Duodenal mucosa (tissue), 2 donors: ENCODE data around the gene MITF.

Experiments used
- H3K27ac ChIP-seq: one replicate; pipeline ENCODE4 v1.7.0; 2013; ENCODE audit warnings: low read depth, low read length
- H3K27me3 ChIP-seq, 2 donors: one replicate each; pipeline ENCODE4 v1.7.0; 2013; ENCODE audit warnings: low read length in 2 of 2, control low read depth in 1 of 2; ENCODE audit not compliant: insufficient read depth in 2 of 2, control insufficient read depth in 1 of 2
- H3K36me3 ChIP-seq, 2 donors: one replicate each; pipeline ENCODE4 v1.7.0; 2013; ENCODE audit warnings: low read length in 2 of 2, control low read depth in 1 of 2; ENCODE audit not compliant: insufficient read depth in 2 of 2, control insufficient read depth in 1 of 2
- H3K4me1 ChIP-seq, 2 donors: one replicate each; pipeline ENCODE4 v1.7.0; 2013; ENCODE audit warnings: low read length in 2 of 2, control low read depth in 1 of 2; ENCODE audit not compliant: insufficient read depth in 2 of 2, control insufficient read depth in 1 of 2
- H3K4me3 ChIP-seq, 2 donors: one replicate each; pipeline ENCODE4 v1.7.0; 2013; ENCODE audit warnings: low read length in 2 of 2, low read depth in 1 of 2
- H3K9ac ChIP-seq, 2 donors: one replicate each; pipeline ENCODE4 v1.7.0; 2013; ENCODE audit warnings: low read length in 2 of 2, low read depth in 1 of 2
- H3K9me3 ChIP-seq, 2 donors: one replicate each; pipeline ENCODE4 v1.7.0; 2013; ENCODE audit warnings: low read length in 2 of 2, control low read depth in 1 of 2; ENCODE audit not compliant: control insufficient read depth in 1 of 2

Gene MITF

DNA sequence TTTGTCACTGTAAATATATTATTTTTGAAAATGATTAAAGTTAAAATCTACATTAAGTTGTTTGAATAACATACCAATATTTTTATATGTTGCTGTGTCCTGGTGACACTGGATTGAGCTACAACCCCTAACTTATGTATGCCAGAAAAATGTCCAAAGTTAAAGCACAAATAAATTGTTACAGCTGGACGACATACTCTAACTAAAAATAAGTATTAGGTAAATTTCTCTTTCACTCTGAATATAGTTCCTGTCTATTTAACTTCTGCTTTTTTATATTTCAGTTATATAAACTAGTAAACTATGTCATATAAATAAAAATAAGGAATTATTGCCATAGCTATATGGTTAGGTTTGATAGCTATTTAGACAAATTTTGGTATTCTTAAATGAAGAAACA lies 141.8 kb downstream of the MITF start:
- no peak overlapping the region for H3K4me3 ChIP-seq
- H3K4me1 ChIP-seq = no peaks in the 10 kb centered on the region
- H3K9me3 ChIP-seq = no peaks in the 10 kb centered on the region
- no peak overlapping the region for H3K9ac ChIP-seq
- no peaks in the 10 kb centered on the region for H3K27me3 ChIP-seq
- H3K36me3 ChIP-seq = no peaks in the 10 kb centered on the region
- H3K27ac ChIP-seq = no peak overlapping the region

DNA sequence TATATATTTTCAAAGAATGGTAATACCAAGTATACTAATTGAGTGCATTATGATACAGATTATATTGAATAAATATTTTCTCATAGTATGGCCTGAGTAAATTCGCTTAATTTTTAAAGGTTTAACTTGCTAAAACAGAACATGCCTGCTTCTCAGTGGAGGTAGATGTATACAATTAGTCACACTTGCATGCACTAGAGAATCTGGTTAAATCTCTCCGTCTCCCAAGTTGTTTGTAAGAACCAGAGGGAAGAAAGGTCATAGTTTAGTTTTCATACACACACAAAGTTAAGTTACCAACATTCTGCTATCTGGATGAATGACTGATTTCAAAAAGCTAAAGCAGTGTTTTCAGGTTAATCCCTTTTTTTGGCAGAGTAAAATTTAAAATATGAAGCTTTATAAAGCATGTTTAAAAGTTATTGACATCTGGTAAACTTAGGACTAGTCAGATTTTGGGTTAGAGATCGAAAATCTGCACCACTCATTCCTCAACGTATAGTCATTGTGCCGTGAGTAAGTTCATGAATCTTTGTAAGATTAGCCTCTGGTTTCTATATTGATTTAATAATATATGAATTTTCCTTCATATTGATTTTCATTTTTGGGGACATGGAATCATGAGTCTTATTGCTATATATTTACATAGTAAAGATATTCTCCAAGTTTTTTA lies 142.6 kb downstream of the MITF start:
- Histone ChIP-seq H3K9ac (no peak overlapping the region), H3K27me3 (no peaks in the 10 kb centered on the region), H3K4me3 (no peak overlapping the region), H3K36me3 (no peaks in the 10 kb centered on the region), H3K4me1 (no peaks in the 10 kb centered on the region), H3K27ac (no peak overlapping the region), H3K9me3 (no peaks in the 10 kb centered on the region)

DNA sequence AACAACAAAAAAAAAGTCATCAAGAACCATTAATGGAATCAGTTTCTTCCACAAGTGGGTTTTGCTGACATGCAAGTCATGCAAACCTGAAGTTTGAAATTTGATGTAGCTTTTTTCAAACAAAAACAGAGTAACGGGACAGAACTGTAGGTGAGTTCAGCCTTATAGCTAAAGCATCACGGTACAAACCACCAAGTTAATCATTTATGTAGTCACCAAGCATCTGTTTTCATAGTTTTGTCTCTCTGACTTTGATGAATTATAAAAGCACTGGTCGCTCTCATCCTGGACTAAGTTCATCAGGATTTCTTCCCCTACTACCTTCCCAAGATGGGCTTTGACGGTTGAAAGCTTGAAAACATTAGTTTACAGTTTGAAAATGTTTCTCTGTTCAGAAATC lies 143.3 kb downstream of the MITF start:
- H3K4me3 ChIP-seq = no peak overlapping the region
- H3K27ac ChIP-seq = no peak overlapping the region
- no peak overlapping the region for H3K9ac ChIP-seq
- no peaks in the 10 kb centered on the region for H3K9me3 ChIP-seq
- no peaks in the 10 kb centered on the region for H3K4me1 ChIP-seq
- H3K27me3 ChIP-seq = no peaks in the 10 kb centered on the region
- no peaks in the 10 kb centered on the region for H3K36me3 ChIP-seq

DNA sequence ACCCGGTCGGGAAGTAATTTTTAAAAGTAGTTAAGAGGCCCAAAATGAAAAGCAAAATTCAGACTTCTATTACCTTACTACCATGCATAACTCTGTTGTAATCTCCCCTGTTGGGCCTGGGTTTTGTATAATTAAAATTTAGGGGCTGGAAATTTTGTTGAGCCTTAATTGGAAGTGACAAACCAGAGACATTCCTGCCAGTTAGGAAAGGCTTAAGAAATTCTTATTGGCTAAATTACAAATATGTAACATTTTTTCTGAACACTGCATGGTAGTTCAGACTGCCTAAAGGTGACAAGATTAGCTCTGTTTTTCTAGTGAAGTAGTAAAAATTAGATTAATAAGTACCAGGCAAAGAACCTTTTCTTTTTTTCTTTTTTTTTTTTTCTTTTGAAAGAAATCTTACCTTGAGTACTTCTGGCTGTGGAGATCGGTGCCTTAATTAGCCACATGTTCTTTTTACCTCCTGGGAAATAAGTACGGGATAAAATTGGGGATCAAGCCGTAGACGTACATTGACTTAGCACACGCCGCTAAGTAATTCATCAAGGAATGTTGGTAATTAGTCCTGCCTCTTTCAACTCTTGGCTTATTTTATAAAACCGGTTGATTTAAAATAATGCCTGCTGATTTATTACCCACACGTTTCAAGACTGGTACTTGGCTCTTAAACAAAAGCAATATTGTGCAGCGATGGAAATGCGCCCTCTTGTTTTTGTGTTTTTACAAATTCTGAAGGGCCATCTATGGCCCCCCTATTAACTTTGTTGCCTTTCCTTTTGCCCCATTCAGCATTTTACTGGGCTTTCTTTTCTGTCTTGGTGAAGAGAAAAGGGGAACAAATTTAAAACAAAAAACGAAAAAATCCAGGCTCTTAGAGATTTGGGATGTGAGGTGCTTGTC lies 149.0 kb downstream of the MITF start:
- H3K4me1 ChIP-seq = no peaks in the 10 kb centered on the region
- no peak overlapping the region for H3K9ac ChIP-seq
- no peak overlapping the region for H3K27ac ChIP-seq
- H3K4me3 ChIP-seq = no peak overlapping the region
- no peaks in the 10 kb centered on the region for H3K36me3 ChIP-seq
- no peaks in the 10 kb centered on the region for H3K9me3 ChIP-seq
- no peaks in the 10 kb centered on the region for H3K27me3 ChIP-seq

DNA sequence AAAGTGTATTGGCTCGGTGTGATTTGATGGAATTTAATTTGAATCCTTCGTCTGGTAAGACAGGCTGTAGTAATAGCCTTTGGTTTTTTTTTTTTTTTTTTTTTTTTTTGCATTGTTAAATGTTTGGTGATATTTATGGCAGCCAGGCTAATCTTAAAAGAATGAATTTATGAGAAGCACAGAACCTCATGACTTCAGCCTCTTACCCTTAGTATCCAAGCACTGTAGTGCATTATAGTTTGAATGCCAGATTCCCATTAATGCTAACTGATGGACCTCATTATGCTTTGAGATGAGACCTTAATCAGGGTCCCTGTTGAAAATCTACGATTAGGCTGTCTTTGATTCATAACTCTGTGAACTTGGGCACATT lies 149.7 kb downstream of the MITF start:
- H3K4me1 ChIP-seq = no peaks in the 10 kb centered on the region
- no peaks in the 10 kb centered on the region for H3K27me3 ChIP-seq
- no peak overlapping the region for H3K4me3 ChIP-seq
- H3K9ac ChIP-seq = no peak overlapping the region
- no peak overlapping the region for H3K27ac ChIP-seq
- H3K36me3 ChIP-seq = no peaks in the 10 kb centered on the region
- H3K9me3 ChIP-seq = no peaks in the 10 kb centered on the region

DNA sequence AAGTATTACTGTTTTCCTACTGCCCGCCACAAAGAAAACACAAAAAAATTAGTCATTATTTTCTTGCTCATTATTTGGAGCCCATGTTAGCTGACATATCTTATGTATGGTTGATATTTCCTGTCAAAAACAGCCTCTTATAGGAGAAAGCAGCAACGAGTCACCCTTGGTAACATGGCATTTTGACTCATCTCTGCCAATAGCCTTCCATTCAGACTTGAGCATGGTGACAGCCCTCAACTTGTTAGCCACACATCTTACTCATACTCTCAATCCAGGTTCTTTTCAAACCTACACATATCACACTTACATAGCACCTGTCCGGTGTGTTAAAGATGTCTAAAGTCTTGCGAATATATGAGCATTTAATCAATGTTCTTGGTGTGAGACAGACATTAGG lies 150.8 kb downstream of the MITF start:
- Histone ChIP-seq H3K27ac (no peak overlapping the region), H3K9ac (no peak overlapping the region), H3K4me1 (no peaks in the 10 kb centered on the region), H3K4me3 (no peak overlapping the region), H3K9me3 (no peaks in the 10 kb centered on the region), H3K27me3 (no peaks in the 10 kb centered on the region), H3K36me3 (no peaks in the 10 kb centered on the region)

DNA sequence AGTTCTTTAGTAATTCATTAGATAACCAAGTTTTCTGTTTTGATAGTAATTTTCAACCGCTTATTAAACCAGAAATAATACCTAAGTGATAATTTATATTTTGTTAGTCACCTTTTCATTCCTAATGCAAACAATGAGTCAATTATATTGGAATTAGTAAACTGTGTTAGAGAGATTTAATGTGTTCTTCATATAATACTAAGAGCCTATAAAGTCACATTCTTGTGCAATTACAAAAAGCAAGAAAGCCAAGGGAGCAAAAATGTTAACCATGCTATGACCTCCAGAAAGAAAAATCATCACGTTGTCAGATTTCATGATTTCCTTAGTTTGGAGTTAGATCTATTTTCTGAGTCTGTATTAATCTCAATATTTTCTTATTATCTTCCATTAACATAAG lies 151.4 kb downstream of the MITF start:
- no peaks in the 10 kb centered on the region for H3K36me3 ChIP-seq
- H3K27ac ChIP-seq = no peak overlapping the region
- H3K27me3 ChIP-seq = no peaks in the 10 kb centered on the region
- H3K9ac ChIP-seq = no peak overlapping the region
- no peaks in the 10 kb centered on the region for H3K9me3 ChIP-seq
- H3K4me1 ChIP-seq = no peaks in the 10 kb centered on the region
- H3K4me3 ChIP-seq = no peak overlapping the region

DNA sequence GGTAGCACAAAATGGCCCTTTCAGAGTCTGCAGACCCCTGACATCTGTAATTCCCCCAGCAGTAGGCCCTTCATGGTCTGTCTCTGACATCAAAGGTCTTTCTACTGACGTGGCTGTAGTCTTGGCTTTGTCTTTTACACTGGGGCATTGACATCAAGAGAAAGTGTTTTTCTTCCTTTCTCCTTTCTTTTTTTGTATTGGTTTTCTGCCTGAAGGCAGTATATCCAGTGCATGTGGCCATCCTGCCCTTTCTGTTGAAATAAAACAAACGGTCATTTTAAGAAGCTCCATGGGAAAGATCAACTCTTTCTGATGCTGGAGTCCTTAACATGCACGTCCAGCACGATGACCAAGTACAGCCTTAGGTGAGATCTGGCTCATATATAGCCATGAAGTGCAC lies 153.4 kb downstream of the MITF start:
- no peak overlapping the region for H3K4me3 ChIP-seq
- H3K27me3 ChIP-seq = no peaks in the 10 kb centered on the region
- H3K4me1 ChIP-seq = no peaks in the 10 kb centered on the region
- no peak overlapping the region for H3K27ac ChIP-seq
- no peak overlapping the region for H3K9ac ChIP-seq
- no peaks in the 10 kb centered on the region for H3K36me3 ChIP-seq
- H3K9me3 ChIP-seq = no peaks in the 10 kb centered on the region

DNA sequence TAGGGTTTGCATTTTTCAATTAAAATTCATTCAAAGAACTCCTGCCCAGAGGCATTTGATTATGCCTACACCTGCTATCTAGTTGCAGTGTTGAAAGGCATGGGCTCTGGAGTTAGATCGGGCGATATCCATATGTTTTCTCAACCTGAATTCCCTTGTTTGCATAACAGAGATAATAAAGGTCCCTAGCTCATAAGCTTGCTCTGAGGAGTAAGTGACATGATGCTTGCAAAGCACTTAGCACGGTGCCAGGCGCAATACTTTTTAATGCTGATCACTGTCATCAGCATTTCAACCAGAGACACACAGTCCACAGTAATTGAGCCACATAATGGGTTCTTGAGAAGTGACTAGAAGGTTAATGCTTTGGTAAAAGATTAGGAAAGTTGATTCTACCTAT lies 154.0 kb downstream of the MITF start:
- H3K36me3 ChIP-seq = no peaks in the 10 kb centered on the region
- no peak overlapping the region for H3K4me3 ChIP-seq
- no peak overlapping the region for H3K9ac ChIP-seq
- H3K4me1 ChIP-seq = no peaks in the 10 kb centered on the region
- no peak overlapping the region for H3K27ac ChIP-seq
- no peaks in the 10 kb centered on the region for H3K27me3 ChIP-seq
- no peaks in the 10 kb centered on the region for H3K9me3 ChIP-seq

DNA sequence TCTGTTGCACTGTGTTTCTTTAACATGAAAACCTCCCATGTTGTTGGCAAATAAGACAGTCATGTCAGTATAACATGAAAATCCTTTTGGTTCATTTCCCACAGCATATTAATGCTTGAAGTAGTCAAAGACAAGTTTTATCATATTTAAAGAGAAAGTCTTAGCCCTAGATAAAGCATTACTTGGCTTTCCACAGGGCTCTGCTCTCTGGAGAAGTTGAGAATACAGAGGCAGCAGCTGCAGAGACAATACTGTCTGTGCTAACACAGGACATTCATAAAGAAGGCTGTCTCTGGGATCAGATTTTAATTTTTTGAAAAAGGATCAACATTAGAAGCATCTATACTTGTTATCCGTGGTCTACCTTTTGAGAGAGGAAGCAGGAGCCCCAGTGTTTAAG lies 156.8 kb downstream of the MITF start:
- Histone ChIP-seq H3K4me3 (no peak overlapping the region), H3K27me3 (no peaks in the 10 kb centered on the region), H3K4me1 (no peaks in the 10 kb centered on the region), H3K9ac (no peak overlapping the region), H3K36me3 (no peaks in the 10 kb centered on the region), H3K9me3 (no peaks in the 10 kb centered on the region), H3K27ac (no peak overlapping the region)
